ENCODE results near the gene RNGTT.

The RNGTT gene

DNA sequence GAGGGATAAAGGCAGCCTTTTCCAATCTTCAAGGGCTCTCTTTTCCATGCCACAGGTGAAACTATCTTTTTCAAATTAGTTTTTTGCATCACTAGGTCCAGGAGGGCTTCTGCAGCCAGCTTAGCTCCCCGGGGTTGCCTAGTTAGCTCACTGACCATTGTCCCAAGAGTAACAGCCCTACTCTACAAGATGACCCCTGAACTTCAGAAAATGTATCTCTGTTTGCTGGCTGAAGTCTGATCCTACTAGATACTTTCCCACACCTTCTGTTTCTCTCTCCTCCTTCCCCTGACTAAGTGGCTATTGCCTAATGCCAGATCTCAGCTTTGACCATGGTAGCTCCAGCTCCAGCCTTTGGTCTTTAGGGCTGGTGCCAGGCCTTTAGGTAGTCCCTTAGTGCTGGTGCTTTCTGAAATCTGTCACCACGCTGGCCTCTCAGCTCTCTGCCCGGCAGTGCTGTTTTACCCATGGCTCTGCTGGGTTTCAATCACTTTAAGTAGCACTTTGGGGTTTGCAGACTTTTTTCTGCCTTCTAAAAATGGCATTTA lies 255.1 kb downstream of the RNGTT start:
- DNase-seq = no peak

DNA sequence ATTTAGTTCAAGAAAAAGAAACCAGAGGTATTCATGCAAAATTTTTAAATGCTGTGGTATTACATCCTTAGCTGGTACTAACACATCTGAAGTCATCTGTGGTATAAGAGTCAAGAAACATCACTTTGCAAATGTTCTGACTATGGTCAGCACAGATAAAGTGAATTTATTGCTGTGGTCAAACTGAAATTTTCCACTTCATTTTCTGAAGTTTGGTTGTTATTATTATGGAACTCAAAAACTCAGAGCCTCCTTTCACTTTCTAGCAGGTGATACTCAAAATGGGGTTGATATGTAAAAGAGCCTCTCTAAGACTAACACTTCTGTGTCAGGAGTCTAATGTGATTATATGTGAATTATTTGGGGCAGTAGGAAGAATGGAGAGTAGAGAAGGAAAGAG lies 257.8 kb downstream of the RNGTT start:
- no peak for DNase-seq

DNA sequence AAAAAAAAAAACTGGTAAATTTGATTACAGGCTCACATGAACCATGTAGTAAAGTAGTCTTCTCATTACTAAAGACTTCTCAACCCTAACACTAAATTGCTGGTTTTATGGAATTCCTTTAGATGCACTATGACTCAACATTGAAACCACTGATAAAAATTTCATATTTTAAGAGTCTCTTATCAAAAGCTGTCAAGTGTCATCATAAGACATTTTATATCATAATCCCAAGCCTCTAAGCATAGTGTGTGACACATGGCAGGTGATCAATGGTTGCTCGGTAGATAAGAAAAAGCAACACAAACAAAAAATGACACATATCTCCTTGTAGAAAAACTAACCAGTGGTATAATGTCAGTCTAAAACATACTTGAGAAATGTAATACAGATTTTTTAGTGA lies 258.4 kb downstream of the RNGTT start:
- DNase-seq = no peak

DNA sequence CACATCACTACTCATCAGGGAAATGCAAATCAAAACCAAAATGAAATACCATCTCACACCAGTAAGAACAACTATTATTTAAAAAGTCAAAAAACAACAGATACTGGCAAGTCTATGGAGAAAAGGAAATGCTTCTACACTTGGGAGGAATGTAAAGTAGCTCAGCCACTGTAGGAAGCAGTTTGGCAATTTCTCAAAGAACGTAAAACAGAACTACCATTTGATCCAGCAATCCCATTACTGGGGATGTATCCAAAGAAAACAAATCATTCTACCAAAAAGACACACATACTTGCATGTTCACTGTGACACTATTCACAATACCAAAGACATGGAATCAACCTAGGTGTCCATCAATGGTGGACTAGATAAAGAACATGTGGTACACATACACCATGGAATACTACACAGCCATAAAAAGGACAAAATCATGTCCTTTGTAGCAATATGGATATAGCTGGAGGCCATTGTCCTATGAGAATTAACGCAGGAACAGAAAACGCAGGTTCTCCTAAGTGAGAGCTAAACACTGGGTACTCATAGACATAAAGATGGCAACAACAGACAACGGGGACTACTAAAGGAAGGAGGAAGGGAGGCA lies 260.4 kb downstream of the RNGTT start:
- DNase-seq = no peak

DNA sequence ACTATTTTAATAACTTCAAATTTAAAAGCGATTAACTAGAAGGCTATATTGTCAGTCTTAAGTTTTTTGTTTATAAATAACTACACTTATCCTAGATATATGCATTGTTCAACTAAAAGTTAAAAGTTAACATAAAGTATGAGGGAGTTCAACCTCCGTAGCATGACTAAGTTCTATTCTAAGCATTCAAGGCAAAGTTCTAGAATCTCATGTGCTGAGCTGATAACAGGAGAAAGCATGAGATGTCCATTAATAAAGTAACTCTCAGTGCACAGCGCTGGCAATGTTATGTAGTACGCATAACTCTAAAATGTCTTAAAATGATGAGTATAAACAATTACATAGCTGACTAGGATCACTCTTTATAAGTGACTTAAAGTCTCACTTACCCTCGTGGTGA lies 264.8 kb downstream of the RNGTT start:
- DNase-seq = no peak

DNA sequence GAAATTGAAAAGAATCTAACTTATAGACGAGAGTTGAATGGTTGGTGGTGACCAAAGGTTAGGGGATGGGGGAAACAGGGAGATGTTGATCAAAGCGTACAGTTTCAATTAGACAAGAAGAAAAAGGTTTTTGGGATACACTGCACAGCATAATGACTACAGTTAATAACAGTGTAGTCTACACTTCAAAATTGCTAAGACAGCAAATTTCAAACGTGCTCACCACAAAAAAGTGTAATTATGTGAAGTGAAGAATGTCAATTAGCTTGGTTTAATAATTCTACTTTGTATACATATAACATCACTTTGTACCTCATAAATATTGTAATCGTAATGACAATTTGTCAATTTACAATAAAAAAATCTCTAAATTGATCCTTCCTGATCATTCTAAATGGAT lies 267.5 kb downstream of the RNGTT start:
- no peak for DNase-seq

DNA sequence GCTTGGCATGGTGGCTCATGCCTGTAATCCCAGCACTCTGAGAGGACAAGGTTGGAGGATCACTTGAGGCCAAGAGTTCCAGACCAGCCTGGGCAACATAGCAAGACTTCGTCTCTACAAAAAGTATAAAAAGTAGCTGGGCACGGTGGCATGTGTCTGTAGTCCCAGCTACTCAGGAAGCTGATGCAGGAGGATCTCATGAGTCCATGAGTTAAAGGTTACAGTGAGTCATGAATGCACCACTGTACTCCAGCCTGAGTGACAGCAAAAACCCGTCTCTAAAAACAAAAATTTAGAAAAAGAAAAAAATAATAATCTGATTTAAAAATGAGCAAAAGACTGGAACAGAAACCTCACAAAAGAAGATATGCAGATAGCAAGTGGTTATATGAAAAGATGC lies 279.7 kb downstream of the RNGTT start:
- no peak for DNase-seq

DNA sequence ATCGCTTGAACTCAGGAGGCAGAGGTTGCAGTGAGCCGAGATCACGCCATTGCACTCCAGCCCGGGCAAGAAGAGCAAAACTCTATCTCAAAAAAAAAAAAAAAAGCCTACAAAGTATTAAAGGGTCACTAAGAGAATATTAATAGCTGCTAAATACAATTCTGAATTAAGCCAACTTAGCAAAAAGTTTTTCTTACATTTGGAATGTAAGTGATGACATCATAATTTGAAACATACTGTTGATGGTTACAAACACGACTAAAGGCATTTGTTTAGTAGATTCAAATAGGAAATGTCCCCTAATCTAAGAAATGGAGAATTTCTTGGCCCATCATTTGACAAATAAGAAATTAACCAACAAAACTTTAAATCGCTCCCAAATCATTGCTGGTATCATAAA lies 282.8 kb downstream of the RNGTT start:
- DNase-seq = no peak

DNA sequence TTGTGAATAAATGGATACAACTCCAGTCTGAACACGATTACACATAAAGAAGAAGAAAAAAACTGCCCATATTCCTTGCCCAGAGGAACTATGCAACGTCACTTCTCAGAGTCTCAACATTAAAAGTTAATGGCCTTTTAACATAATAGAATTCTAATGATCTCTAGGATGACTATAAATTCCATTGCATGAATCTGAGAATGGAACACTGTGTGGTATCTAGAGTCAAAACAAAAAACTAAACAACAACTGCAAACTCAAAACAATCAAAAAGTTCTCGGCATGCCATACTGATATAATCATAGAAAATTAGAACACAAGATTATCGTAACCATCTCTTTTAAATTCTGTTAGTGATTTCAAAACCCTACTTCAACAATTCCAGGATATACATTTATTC lies 283.6 kb downstream of the RNGTT start:
- no peak for DNase-seq

DNA sequence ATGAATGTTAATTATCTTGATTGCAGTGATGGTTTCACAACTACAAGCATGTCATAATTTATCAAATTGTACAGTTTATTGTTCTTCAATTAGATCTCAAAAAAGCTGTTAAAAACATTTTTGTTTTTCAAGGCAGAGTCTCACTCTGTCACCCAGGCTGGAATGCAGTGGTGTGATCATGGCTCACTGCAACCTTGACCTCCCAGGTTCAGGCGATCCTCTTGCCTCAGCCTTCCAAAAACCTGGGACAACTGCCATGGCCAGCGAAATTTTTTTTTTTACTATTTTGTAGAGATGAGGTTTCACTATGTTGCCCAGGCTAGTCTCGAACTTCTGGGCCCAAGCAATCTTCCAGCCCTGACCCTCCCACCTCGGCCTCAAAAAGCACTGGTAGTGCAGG lies 286.1 kb downstream of the RNGTT start:
- DNase-seq = no peak

DNA sequence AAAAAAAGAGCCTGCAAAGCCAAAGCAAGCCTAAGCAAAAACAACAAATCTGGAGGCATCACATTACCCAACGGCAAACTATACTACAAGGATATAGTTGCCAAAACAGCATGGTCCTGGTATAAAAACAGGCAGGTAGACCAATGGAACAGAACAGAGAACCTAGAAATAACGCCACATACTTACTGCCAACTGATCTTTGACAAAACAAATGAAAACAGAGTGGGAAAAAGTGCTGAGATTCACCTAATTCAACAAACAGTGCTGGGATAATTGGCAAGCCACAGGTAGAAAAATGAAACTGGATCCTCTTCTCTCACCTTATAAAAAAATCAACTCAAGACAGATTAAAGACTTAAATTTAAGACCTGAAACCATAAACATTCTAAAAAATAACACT lies 291.8 kb downstream of the RNGTT start:
- no peak for DNase-seq

DNA sequence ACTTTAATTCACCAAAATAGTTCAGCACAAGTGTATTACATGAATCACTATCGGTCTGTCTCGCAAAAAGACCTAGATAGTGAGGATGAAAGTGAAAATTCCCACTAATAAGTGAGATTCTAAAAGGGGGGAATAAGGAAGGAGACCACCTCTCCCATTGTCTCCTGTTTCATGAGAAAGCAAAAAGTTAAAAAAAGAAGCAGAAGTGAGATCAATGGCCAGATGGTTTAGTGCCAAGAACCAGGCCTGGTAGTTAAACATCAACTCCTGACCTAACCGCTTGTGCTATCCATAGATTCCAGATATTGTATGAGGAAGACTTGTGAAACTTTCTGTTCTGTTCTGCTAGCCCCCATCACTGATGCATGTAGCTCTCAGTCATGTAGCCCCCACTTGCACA lies 293.0 kb downstream of the RNGTT start:
- no peak for DNase-seq

DNA sequence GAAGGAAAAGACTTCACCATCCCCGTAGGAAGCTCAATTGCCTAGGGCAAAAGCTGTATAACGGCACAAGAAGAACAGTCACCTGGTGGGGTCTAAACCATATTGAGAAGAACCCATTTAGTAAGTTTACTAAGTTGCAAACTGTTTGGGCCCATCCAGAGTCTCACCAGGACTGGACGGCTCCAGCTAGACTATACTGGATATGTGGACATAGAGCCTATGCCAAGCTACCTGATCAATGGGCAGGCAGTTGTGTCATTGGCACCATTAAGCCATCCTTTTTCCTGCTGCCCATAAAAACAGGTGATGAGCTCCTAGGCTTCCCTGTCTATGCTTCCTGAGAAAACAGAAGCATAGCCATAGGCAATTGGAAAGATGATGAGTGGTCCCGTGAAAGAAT lies 293.9 kb downstream of the RNGTT start:
- no peak for DNase-seq

DNA sequence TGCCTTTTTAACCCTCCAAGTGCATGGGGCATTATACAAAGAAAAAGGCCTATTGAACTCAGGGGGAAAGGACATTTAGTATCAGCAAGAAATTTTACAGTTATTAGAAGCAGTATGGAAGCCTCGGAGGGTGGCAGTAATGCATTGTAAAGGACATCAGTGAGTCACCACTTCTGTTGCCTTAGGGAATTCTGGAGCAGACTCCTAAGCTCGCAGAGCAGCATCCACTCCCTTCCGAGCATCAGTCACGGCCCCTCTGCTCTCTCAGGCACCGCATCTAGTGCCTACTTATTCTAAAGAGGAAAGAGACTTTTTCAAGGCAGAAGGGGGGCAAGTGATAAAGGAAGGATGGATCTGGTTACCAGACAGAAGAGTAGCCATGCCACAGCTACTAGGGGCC lies 296.5 kb downstream of the RNGTT start:
- no peak for DNase-seq

DNA sequence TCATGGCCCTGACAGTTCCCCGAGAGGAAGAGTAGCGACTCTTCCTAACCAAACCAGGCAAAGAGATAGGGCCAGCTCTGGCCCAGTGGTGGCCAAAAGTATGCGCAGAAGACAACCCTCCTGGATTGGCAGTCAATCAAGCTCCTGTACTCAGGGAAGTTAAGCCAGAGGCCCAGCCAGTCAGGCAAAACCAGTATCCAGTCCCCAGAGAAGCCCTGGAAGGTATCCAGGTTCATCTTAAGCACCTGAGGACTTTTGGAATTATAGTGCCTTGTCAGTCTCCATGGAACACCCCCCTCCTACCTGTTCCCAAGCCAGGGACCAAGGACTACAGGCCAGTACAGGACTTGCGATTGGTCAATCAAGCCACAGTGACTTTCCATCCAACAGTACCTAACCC lies 298.3 kb downstream of the RNGTT start:
- no peak for DNase-seq

DNA sequence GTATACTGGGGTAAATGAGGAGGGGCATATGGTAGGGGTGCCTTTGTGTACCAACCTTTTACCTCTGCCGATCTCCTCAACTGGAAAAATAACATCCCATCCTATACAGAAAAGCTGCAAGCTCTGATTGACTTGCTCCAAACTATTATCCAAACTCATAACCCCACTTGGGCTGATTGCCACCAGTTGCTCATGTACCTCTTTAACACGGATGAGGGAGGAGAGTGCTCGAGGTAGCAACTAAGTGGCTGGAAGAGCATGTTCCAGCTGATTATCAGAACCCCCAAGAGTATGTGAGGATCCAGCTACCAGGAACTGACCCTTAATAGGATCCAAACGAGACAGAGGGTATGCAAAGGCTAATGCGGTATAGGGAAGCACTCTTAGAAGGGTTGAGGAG lies 299.6 kb downstream of the RNGTT start:
- no peak for DNase-seq

DNA sequence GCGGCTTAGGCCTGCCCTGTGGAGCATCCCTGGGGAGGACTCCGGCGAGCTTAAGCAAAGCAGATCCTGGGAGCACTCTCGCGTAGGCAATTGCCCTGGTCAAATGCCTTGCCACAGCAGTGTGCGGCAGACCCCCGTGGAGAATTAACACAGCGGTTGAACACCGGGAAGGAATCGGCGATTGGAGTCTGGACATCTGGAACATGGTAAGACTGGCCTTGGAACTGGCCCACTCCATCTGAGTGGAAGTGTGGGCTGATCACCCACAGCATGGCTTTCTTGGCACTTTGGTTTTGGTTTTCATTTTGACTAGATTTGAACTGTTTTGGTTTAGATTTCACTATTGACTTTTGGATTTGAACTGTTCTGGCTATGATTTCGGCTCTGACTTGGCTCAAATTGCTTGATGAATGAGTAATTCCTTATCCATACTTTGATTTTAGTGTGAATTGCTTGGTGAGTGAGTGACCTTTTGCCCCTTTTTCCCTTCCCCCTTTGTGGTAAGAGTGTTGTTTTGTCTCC lies 300.7 kb downstream of the RNGTT start:
- DNase-seq = no peak

DNA sequence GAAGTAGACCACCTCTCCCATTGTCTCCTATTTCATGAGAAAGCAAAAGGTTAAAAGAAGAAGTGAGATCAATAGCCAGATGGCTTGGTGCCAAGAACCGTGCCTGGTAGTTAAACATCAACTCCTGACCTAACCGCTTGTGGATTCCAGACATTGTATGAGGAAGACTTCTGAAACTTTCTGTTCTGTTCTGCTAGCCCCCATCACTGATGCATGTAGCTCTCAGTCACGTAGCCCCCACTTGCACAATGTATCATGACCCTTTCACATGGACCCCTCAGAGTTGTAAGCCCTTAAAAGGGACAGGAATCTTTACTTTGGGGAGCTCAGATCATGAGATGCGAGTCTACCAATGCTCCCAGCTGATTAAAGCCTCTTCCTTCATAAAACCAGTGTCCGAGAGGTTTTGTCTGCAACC lies 301.2 kb downstream of the RNGTT start:
- no peak for DNase-seq

DNA sequence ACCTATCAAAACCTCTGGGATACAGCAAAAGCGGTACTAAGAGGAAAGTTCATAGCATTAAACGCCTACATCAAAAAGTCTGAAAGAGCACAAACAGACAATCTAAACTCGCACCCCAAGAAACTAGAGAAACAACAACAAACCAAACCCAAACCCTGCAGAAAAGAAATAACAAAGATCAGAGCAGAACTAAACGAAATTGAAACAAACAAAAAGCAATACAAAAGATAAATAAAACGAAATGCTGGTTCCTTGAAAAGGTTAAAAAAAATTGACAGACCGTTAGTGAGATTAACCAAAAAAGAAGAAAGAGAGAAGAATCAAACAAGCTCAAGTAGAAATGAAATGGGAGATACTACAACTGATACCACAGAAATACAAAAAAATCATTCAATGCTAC lies 302.3 kb downstream of the RNGTT start:
- DNase-seq = no peak

DNA sequence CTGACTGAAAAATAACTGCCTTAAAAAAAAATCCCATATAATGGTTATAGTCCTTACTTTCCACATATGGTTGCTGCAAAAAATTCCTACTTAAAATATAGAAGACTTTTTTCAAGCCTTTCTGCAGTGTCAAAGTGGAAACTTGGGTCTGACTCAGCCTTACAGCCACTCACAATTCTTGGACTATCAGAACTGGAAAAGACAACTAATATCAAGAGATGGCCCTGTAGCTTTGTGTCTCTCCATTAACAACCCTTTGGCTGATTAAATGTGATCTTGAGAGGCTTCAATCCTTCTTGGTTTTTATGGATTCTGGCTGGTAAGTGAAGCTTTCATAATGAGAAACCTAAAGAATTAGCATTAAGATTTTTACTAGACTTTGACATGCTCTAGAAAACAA lies 307.8 kb downstream of the RNGTT start:
- DNase-seq = no peak

DNA sequence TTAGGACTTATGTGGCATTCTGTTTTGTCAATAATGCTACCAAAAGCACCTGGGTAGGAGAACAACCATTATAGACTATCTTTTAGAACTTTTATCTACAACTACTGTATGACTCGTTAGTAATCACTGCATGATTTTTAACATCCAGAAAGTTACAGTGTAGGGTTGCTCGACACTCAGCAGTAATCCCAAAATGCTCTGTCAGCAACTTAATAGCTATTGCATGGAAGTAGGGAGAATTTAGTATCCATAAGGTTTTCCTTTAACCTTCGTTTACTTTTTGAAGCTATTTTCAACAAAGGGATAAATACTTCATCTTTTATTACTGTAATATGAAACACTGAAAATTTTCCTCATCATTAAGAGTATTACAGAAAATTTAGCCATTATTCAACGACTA lies 309.5 kb downstream of the RNGTT start:
- DNase-seq = no peak

DNA sequence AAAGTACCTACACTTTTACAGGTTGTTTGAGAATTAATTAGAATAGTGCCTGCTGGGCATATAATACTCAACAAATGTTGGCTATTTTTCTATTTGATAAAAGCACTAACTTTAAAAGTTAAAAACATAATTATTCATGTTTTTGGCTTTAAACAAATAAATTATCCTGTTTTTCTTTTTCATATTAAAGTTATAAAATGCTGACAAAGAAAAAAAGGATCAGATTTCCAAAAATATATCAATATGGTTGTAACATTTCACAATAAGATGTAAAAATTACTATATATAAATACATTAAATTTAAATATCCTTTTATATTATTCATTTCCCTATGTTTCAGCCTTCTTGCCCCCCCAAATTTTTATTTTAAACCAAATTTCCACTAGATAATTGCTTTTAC lies 312.0 kb downstream of the RNGTT start:
- DNase-seq = no peak

DNA sequence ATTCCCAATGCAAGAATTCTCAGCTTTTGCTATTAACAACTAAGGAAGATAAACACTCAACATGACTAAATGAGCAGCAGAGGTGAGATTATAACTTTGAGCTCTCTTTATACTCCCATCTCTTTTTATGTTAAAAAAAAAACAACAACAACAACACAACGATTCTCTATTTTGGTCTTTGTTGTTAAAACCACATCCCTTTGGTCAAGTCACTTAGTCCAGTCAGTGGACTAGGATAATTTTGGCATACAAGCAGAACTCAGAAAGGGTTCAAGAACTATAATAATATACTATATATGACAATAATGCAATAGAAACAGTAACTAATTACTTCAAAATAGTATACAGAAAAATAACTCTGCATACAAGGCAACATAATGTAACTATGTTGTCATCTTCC lies 312.4 kb downstream of the RNGTT start:
- DNase-seq = no peak

DNA sequence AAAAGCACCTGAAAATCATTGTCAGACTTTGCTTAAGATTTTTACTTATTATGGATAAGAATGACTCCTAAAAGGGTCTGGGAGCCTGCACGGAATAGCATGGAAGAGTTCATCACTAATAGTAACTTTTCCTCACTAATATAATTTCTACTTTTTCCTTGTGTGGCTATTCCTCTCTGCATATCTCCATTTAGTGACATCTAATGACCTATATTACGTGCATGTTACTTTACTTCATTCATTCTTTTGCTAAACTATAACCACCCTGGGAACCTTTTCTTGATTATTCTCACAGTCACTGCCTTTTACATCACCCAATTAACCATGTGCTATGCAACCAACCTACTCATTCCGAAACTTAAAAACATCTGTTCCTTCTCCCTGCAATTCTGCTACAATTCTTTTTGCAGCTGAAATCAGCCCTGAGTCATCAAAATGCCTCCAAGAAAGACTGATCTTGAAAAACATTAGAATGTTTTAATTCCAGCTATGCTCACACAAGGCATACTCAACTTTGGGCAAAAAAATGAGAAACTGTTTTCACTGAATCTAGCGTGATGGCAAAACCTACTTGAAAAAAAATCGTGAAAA lies 313.3 kb downstream of the RNGTT start:
- DNase-seq = no peak
